ENCODE results near the gene SLC24A4. TPM values are rescaled to one million over a fixed set of nuclear protein-coding genes. Genes with fewer than 3 reads are reported as not detected.
A peak's percentile ranks its signal among the peaks of the same experiment; 100 is the strongest.
"Not testable (repeated sequence)": the region's sequence is repeated elsewhere in the genome, so short reads cannot be mapped to it uniquely, and the experiment has no call there.

Gene SLC24A4
- total RNA-seq, 2 donors from 2014 or later: not detected

DNA sequence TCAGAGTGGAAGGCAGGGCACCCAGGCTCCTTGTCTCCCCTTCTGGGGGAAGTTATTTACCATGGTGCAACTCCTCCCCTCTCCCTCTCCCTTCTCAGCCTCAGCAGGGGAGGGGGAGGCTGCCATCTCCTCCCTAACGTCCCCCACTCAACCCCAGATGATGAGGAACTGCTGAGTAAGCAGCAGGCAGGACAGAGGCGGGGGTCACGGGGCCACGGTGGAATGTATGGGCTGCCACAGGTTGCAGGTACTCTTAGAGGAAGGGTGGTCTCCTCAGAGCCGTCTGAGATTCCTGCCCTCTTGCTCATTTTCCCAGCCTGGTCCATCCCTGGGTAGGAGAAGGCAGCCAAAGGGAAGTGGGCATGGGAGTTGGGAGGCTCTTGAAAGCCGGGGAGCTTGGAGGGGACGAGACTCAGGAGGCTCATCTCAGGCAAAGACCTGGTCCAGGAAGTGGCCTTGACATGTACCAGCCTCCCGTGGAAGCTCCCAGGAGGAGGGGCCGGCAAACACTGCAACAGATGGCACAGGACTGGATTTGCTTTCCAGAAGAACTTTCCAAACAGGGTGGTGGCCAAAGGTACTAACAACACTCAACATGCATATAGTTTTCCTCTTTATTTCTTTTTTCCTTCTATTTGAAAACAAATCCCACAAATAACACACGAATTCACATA, 209.7 kb downstream of the SLC24A4 start:
- DNase-seq: no peak
- H3K27ac Mint-ChIP-seq: peak overlapping the region; percentile 17
- no peak overlapping the region for H3K4me3 Mint-ChIP-seq
- H3K4me1 Mint-ChIP-seq (ENCODE audit: low read depth): peaks cover 79% of the 10 kb centered on the region
- no peak for ATAC-seq (replicated peaks in 1 of 2)
- no peaks in the 10 kb centered on the region for H3K36me3 Mint-ChIP-seq (ENCODE audit: insufficient read depth in 2 of 2)
- H3K27me3 Mint-ChIP-seq (ENCODE audit: low read depth): no peaks in the 10 kb centered on the region
- no peaks in the 10 kb centered on the region for H3K9me3 Mint-ChIP-seq

DNA sequence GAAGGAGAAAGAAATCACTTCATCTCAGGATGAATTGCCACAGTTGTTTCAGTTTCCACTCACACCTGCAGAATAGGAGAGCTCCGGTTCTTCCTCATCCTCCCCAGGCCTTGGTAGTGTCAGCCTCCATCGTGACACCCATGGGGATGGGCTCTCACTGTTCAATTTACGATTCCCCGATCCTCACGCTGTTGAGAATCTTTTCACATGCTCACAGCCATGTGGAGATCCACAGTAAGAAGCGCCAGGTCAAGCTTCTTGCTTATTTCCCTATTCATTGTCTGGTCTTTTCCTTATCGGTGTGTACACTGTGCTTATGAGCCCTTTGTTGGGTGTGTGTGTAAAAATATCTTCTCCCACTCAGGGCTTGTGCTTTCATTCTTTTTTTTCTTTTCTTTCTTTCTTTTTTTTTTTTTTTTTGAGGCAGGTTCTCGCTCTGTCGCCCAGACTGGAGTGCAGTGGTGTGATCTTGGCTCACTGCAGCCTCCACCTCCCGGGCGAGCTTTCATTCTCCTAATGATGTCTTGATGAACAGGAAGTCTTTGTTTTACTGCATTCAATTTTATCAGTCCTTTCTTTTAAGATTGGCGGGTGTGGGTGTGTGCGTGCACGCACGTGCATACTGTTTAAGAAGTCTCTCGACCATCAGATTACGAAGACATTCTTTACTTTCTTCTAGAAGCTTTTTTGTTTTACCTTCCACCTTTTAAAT, 212.1 kb downstream of the SLC24A4 start:
- peak overlapping the region; percentile 76 for H3K27ac Mint-ChIP-seq

GRCh38 chr14:92536231-92536630, 213.3 kb downstream of the SLC24A4 start:
- Mint-ChIP-seq H3K4me3 (peak overlapping the region; percentile 60 to 67), H3K4me1 (ENCODE audit: low read depth) (peaks cover 72% of the 10 kb centered on the region)
- DNase-seq; H3K9me3 Mint-ChIP-seq; H3K36me3 Mint-ChIP-seq (ENCODE audit: insufficient read depth in 2 of 2); H3K27ac Mint-ChIP-seq; ATAC-seq (replicated peaks in 1 of 2); H3K27me3 Mint-ChIP-seq (ENCODE audit: low read depth): not testable (repeated sequence)

More for the DNA sequence above, 212.1 kb downstream of the SLC24A4 start:
- H3K36me3 Mint-ChIP-seq (ENCODE audit: insufficient read depth in 2 of 2): no peaks in the 10 kb centered on the region
- DNase-seq: no peak
- peaks cover 73% of the 10 kb centered on the region for H3K4me1 Mint-ChIP-seq (ENCODE audit: low read depth)
- H3K4me3 Mint-ChIP-seq: peak overlapping the region; percentile 67 to 83
- H3K9me3 Mint-ChIP-seq: no peaks in the 10 kb centered on the region
- H3K27me3 Mint-ChIP-seq (ENCODE audit: low read depth): no peaks in the 10 kb centered on the region
- no peak for ATAC-seq (replicated peaks in 1 of 2)

DNA sequence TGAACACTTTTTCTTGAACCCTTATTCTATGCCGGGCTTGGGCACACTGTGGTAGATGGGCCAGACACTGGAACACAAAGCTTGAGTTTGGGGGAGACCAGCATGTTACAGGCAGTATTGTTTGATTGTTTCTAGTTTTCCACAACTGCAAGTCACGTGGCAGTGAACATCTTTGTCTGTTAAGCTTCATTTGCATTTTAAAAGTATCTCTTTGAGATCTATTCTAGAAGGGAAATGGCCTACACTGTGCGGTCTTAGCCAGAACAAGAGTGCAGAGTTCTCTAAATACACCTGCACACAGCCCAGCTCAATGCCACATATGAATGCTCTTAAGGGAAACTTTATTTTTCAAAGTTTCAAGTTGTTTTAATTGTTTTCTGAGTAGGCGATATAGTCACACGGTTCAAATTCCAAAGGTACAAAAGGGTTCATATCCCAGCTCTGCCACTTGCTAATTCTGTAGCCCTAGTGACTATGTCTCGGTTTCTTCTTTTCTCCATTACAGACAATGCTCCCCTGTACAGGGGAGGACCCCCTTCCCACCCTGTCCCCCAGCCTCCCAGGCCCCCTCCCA, 215.5 kb downstream of the SLC24A4 start:
- H3K4me1 Mint-ChIP-seq (ENCODE audit: low read depth): peaks cover 56% of the 10 kb centered on the region
- H3K4me3 Mint-ChIP-seq: no peak overlapping the region
- peak overlapping the region; percentile 13 for H3K27ac Mint-ChIP-seq
- H3K27me3 Mint-ChIP-seq (ENCODE audit: low read depth): no peaks in the 10 kb centered on the region
- no peak for ATAC-seq (replicated peaks in 1 of 2)
- no peaks in the 10 kb centered on the region for H3K36me3 Mint-ChIP-seq (ENCODE audit: insufficient read depth in 2 of 2)
- no peak for DNase-seq
- no peaks in the 10 kb centered on the region for H3K9me3 Mint-ChIP-seq

- no peak for DNase-seq
- Mint-ChIP-seq H3K9me3 (no peaks in the 10 kb centered on the region), H3K36me3 (ENCODE audit: insufficient read depth in 2 of 2) (no peaks in the 10 kb centered on the region), H3K4me1 (ENCODE audit: low read depth) (peaks cover 50% of the 10 kb centered on the region), H3K4me3 (no peak overlapping the region), H3K27ac (no peak overlapping the region), H3K27me3 (ENCODE audit: low read depth) (no peaks in the 10 kb centered on the region)
- no peak for ATAC-seq (replicated peaks in 1 of 2)
Measured at GRCh38 chr14:92539419-92539818, 216.5 kb downstream of the SLC24A4 start.

- DNase-seq (no peak), ATAC-seq (replicated peaks in 1 of 2) (peak; percentile 44 to 69)
- H3K9me3 Mint-ChIP-seq: no peaks in the 10 kb centered on the region
- H3K4me1 Mint-ChIP-seq (ENCODE audit: low read depth): peaks cover 45% of the 10 kb centered on the region
- H3K27me3 Mint-ChIP-seq (ENCODE audit: low read depth): no peaks in the 10 kb centered on the region
- H3K36me3 Mint-ChIP-seq (ENCODE audit: insufficient read depth in 2 of 2): no peaks in the 10 kb centered on the region
- peak overlapping the region in 1 of 2 donors; percentile 26 for H3K4me3 Mint-ChIP-seq
- H3K27ac Mint-ChIP-seq: no peak overlapping the region
Measured at GRCh38 chr14:92539875-92540274, 216.9 kb downstream of the SLC24A4 start.

- H3K27ac Mint-ChIP-seq: no peak overlapping the region
- H3K27me3 Mint-ChIP-seq (ENCODE audit: low read depth): no peaks in the 10 kb centered on the region
- peak overlapping the region in 1 of 2 donors; percentile 26 for H3K4me3 Mint-ChIP-seq
- ATAC-seq (replicated peaks in 1 of 2) (no peak), DNase-seq (no peak)
- H3K9me3 Mint-ChIP-seq: no peaks in the 10 kb centered on the region
- H3K36me3 Mint-ChIP-seq (ENCODE audit: insufficient read depth in 2 of 2): no peaks in the 10 kb centered on the region
- H3K4me1 Mint-ChIP-seq (ENCODE audit: low read depth): peaks cover 38% of the 10 kb centered on the region
Measured at GRCh38 chr14:92540472-92541048, 217.6 kb downstream of the SLC24A4 start.

DNA sequence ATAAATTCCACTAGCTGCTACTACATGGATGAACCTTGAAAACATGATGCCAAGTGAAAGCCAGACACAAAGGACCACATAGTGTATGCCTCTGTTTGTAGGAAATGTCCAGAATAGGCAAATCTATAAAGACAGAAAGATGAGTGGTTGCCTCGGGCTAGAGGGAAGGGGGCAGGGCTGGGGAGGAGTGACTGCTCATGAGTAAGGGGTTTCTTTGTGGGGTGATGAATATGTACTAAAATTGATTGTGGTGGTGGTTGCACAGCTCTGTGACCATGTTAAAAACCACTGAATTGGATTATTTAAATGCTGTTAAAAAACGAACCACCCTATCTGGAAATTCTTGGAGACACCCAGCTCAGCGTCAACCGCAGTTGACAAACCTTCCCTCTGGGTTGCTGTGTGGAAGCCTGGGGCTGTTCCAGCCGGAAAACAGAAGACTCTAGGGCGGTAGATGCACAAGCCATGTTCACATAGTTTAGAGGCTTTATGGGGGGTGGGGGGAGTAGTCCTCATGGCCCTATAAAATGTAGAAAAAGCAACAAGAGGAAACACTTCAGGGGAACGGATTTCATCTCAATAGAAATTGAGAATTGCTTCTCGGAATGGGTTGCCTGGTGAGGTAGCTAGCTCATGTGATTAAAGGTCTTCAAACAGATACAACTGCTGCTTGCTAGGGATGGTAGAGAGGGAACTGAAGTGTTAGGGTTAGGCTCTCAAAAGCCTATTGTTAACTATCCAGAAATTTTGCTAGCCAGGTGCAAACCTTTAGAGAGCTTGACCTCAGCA, 220.0 kb downstream of the SLC24A4 start:
- no peak for DNase-seq
- H3K27ac Mint-ChIP-seq: no peak overlapping the region
- no peak for ATAC-seq (replicated peaks in 1 of 2)
- no peaks in the 10 kb centered on the region for H3K9me3 Mint-ChIP-seq
- H3K36me3 Mint-ChIP-seq (ENCODE audit: insufficient read depth in 2 of 2): no peaks in the 10 kb centered on the region
- H3K4me3 Mint-ChIP-seq: no peak overlapping the region
- no peaks in the 10 kb centered on the region for H3K27me3 Mint-ChIP-seq (ENCODE audit: low read depth)
- peaks cover 29% of the 10 kb centered on the region for H3K4me1 Mint-ChIP-seq (ENCODE audit: low read depth)

DNA sequence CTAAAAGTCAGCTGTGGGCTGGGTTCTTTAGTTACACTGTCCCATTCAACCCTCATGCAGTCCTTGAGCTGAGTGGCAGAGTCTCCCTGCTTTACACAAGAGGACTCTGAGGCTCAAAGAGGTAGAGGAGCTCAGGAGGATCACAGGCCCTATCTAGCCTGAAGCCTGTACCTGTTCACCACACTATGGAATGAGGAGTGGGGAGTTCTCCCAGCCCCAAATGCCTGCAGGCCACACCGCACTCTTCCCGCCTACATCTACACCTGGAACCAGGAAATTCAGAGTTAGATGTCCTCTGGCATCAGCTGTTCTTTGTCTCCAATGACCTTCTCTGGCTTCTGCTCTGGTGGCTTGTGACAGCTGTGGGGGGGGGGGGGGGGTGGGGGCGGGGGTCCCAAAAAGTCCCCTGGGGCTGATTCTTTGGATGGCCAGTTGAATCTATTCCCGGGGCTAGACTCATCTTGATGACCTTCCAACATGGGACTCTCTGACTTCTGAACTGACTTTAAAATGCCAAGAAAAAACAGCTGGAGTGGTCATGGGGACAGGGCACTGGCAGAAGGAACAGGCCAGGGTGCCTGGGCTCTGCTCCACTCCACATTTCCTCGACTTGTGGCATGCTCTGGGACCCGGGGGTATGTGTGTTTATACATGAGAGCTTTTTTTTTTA, 221.2 kb downstream of the SLC24A4 start:
- H3K27ac Mint-ChIP-seq: no peak overlapping the region
- H3K27me3 Mint-ChIP-seq (ENCODE audit: low read depth): no peaks in the 10 kb centered on the region
- H3K9me3 Mint-ChIP-seq: no peaks in the 10 kb centered on the region
- ATAC-seq (replicated peaks in 1 of 2): no peak
- H3K4me1 Mint-ChIP-seq (ENCODE audit: low read depth): peaks cover 27% of the 10 kb centered on the region
- DNase-seq: no peak
- no peak overlapping the region for H3K4me3 Mint-ChIP-seq
- H3K36me3 Mint-ChIP-seq (ENCODE audit: insufficient read depth in 2 of 2): no peaks in the 10 kb centered on the region

DNA sequence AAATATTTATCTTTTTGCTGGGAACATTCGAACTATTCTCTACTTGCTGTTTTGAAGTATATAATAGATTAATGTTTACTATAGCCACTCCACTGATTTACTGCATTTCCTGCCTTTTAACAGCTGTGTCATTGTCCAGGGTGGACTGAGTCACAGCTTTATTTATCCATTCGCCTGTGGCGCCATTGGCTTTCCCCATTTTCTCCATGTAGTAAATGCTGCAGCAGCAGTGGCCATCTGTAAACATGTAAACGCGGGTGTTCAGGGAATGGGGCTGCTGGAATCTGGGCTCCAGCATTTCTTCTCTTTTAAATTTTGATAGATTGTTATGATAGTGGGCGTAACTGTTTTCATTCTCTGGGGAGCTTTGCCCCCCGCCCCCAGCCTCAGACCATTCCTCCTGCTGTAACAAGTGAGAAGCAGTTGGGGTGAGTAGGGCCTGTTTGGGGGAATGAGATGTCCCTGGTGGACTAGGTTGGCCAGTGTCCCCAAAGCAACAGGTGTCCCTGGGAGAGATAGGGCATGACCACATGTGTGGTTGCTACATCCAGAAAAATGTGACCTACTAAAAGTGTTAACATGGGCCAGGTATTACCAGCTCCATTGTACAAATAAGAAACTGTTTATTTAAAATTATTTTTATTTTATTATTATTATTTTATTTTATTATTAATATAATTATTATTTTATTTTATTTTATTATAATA, 223.5 kb downstream of the SLC24A4 start:
- H3K36me3 Mint-ChIP-seq (ENCODE audit: insufficient read depth in 2 of 2): no peaks in the 10 kb centered on the region
- DNase-seq: no peak
- peak overlapping the region; percentile 31 for H3K27ac Mint-ChIP-seq
- no peak overlapping the region for H3K4me3 Mint-ChIP-seq
- no peak for ATAC-seq (replicated peaks in 1 of 2)
- H3K4me1 Mint-ChIP-seq (ENCODE audit: low read depth): peaks cover 17% of the 10 kb centered on the region
- no peaks in the 10 kb centered on the region for H3K27me3 Mint-ChIP-seq (ENCODE audit: low read depth)
- no peaks in the 10 kb centered on the region for H3K9me3 Mint-ChIP-seq

- peaks cover 29% of the 10 kb centered on the region for H3K4me1 Mint-ChIP-seq (ENCODE audit: low read depth)
- no peaks in the 10 kb centered on the region for H3K9me3 Mint-ChIP-seq
- no peaks in the 10 kb centered on the region for H3K27me3 Mint-ChIP-seq (ENCODE audit: low read depth)
- no peak for DNase-seq
- H3K4me3 Mint-ChIP-seq: no peak overlapping the region
- H3K27ac Mint-ChIP-seq: no peak overlapping the region
- ATAC-seq (replicated peaks in 1 of 2): no peak
- H3K36me3 Mint-ChIP-seq (ENCODE audit: insufficient read depth in 2 of 2): no peaks in the 10 kb centered on the region
Measured at GRCh38 chr14:92549105-92549858, 226.3 kb downstream of the SLC24A4 start.
